ENCODE results near the gene TSHR. TPM values are rescaled to one million over a fixed set of nuclear protein-coding genes. Genes with fewer than 3 reads are reported as not detected.

Gene TSHR
- total RNA-seq, 1 experiment from 2014 or later: not detected

- TF ChIP-seq MYBL2 (CRISPR knock-in tag; IDR thresholded peaks at IDR 0.05): no peak
- no peak for TF ChIP-seq IRF2 (CRISPR knock-in tag; IDR thresholded peaks at IDR 0.05; ENCODE audit: borderline replicate concordance, low read depth)
- no peak for TF ChIP-seq SP1 (CRISPR knock-in tag; conservative IDR thresholded peaks at IDR 0.05)
- TF ChIP-seq NR1H2 (CRISPR knock-in tag; IDR thresholded peaks at IDR 0.05): no peak
- TF ChIP-seq, protein P1, sequence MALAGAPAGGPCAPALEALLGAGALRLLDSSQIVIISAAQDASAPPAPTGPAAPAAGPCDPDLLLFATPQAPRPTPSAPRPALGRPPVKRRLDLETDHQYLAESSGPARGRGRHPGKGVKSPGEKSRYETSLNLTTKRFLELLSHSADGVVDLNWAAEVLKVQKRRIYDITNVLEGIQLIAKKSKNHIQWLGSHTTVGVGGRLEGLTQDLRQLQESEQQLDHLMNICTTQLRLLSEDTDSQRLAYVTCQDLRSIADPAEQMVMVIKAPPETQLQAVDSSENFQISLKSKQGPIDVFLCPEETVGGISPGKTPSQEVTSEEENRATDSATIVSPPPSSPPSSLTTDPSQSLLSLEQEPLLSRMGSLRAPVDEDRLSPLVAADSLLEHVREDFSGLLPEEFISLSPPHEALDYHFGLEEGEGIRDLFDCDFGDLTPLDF (CRISPR knock-in tag; IDR thresholded peaks at IDR 0.05): no peak
- no peak for TF ChIP-seq ZNF317 (CRISPR knock-in tag; IDR thresholded peaks at IDR 0.05; ENCODE audit: borderline replicate concordance, low read depth)
- TF ChIP-seq AR (CRISPR knock-in tag; IDR thresholded peaks at IDR 0.05): no peak
These were observed 13.2 kb upstream of the TSHR start (continued) for GRCh38 chr14:80942191-80942600.

DNA sequence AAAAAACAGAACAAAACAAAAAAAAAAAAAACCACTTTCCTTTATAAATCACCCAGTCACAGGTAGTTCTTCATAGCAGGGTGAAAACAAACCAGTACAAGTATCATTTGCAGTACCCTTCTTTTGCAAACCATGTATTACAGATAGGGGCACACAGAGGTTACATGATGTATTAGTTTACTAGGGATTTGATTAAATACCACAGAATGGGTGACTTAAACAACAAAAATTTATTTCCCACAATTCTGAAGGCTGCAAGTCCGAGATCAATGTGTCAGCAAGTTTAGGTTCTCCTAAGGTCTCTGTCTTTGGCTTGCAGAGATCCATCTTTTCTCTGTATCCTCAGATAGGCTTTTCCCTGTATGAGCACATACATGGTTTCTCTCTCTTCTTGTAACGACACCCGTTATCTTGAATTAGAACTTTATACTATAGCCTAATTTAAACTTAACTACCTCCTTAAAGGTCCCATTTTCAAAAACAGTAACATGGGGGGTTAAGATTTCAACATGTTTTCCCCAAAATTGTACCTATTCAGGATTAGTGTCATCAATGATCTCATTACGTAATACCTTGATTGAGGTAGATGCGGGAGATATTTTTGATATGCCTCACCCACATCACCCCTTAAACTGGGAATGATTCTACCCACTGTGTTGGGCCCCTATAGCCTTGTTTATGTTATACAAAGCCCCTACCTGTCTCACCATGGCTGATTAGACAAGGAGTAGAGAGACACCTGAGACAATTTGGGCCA is 10.4 kb upstream of the TSHR start:
- CTCF ChIA-PET: no interaction called here
- DNase-seq (ENCODE audit: low spot score) (no peak), ATAC-seq (no peak)
- no peaks in the 10 kb centered on the region; the same call in 1 of the 2 replicates for H3K27me3 Mint-ChIP-seq (ENCODE audit: low read depth)
- TF ChIP-seq MYBL2 (CRISPR knock-in tag; IDR thresholded peaks at IDR 0.05) (no peak), ATF2 (CRISPR knock-in tag; IDR thresholded peaks at IDR 0.05; ENCODE audit: borderline replicate concordance, low read depth) (no peak), ZNF671 (CRISPR knock-in tag; IDR thresholded peaks at IDR 0.05) (no peak), SOX15 (CRISPR knock-in tag; IDR thresholded peaks at IDR 0.05) (no peak)
- TF ChIP-seq, protein P2, sequence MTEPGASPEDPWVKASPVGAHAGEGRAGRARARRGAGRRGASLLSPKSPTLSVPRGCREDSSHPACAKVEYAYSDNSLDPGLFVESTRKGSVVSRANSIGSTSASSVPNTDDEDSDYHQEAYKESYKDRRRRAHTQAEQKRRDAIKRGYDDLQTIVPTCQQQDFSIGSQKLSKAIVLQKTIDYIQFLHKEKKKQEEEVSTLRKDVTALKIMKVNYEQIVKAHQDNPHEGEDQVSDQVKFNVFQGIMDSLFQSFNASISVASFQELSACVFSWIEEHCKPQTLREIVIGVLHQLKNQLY (CRISPR knock-in tag; IDR thresholded peaks at IDR 0.05): no peak
- peaks cover 12% of the 10 kb centered on the region for H3K4me1 Mint-ChIP-seq
- H3K36me3 Mint-ChIP-seq: no peaks in the 10 kb centered on the region
- no peak overlapping the region for H3K4me3 Mint-ChIP-seq
- H3K27ac Mint-ChIP-seq: no peak overlapping the region
- POLR2A ChIA-PET: no interaction called here
- no peaks in the 10 kb centered on the region for H3K9me3 Mint-ChIP-seq

DNA sequence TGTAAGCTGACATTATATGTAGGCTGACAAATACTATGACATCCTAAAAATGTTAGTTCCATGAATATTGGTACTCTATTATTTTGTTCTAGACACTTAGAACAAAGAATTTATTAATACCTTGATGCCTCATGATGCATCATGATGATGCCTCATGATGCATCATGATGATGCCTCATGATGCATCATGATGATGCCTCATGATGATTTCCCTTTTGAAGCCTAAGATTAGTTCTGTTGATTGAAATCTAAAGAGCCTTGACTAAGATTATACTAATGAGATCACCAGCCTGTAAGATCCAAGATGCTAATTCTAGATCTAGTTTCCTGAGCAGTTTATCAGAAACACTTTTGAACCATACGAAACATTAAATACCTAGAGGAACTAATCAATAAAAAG is 9.2 kb upstream of the TSHR start:
- DNase-seq (ENCODE audit: low spot score) (no peak), ATAC-seq (no peak)
- ChIA-PET POLR2A (no interaction called here), CTCF (no interaction called here)
- Mint-ChIP-seq H3K9me3 (no peaks in the 10 kb centered on the region), H3K27ac (no peak overlapping the region), H3K4me3 (no peak overlapping the region), H3K4me1 (peaks cover 12% of the 10 kb centered on the region), H3K36me3 (no peaks in the 10 kb centered on the region), H3K27me3 (ENCODE audit: low read depth) (peaks cover 5% of the 10 kb centered on the region)
- no peak for TF ChIP-seq NFE2L1 (CRISPR knock-in tag; IDR thresholded peaks at IDR 0.05)

DNA sequence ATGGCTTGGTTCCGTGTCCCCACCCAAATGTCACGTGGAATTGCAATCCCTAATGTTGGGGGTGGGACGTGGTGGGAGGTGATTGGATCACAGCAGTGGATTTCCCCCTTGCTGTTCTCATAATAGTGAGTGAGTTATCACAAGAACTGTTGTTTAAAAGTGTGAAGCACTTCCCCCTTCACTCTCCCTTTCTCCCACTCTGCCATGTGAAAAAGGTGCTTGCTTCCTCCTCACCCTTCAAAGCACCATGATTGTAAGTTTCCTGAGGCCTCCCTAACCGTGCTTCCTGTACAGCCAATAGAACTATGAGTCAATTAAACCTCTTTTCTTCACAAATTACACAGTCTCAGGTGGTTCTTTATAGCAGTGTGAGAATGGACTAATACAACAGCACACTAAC is 8.6 kb upstream of the TSHR start:
- Mint-ChIP-seq H3K9me3 (no peaks in the 10 kb centered on the region), H3K4me3 (no peak overlapping the region), H3K36me3 (no peaks in the 10 kb centered on the region), H3K27ac (no peak overlapping the region), H3K27me3 (ENCODE audit: low read depth) (peaks cover 7% of the 10 kb centered on the region), H3K4me1 (peaks cover 12% of the 10 kb centered on the region)
- CTCF ChIA-PET: no interaction called here
- ATAC-seq: no peak
- POLR2A ChIA-PET: no interaction called here
- no peak for DNase-seq (ENCODE audit: low spot score)
- TF ChIP-seq, protein P3, sequence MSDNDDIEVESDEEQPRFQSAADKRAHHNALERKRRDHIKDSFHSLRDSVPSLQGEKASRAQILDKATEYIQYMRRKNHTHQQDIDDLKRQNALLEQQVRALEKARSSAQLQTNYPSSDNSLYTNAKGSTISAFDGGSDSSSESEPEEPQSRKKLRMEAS (CRISPR knock-in tag; IDR thresholded peaks at IDR 0.05): no peak
- no peak for TF ChIP-seq OVOL2 (CRISPR knock-in tag; IDR thresholded peaks at IDR 0.05; ENCODE audit: borderline replicate concordance)
- no peak for TF ChIP-seq KAT7 (CRISPR knock-in tag; IDR thresholded peaks at IDR 0.05; ENCODE audit: borderline replicate concordance)
- no peak for TF ChIP-seq TEAD1 (CRISPR knock-in tag; IDR thresholded peaks at IDR 0.05)
- no peak for TF ChIP-seq TEAD4 (CRISPR knock-in tag; IDR thresholded peaks at IDR 0.05)
- TF ChIP-seq MYBL2 (CRISPR knock-in tag; IDR thresholded peaks at IDR 0.05): no peak
- TF ChIP-seq RELA (CRISPR knock-in tag; IDR thresholded peaks at IDR 0.05; ENCODE audit: borderline replicate concordance): no peak
- TF ChIP-seq CREB1 (CRISPR knock-in tag; IDR thresholded peaks at IDR 0.05): no peak
- no peak for TF ChIP-seq ATF1 (CRISPR knock-in tag; IDR thresholded peaks at IDR 0.05)
- no peak for TF ChIP-seq TP53 (CRISPR knock-in tag; IDR thresholded peaks at IDR 0.05)
- no peak for TF ChIP-seq FOXP1 (CRISPR knock-in tag; IDR thresholded peaks at IDR 0.05; ENCODE audit: borderline replicate concordance)
- no peak for TF ChIP-seq ZNF396 (CRISPR knock-in tag; IDR thresholded peaks at IDR 0.05; ENCODE audit: borderline replicate concordance)
- no peak for TF ChIP-seq ETV6 (CRISPR knock-in tag; IDR thresholded peaks at IDR 0.05)
- TF ChIP-seq GTF2I (CRISPR knock-in tag; conservative IDR thresholded peaks at IDR 0.05): no peak
- TF ChIP-seq ELF4 (CRISPR knock-in tag; IDR thresholded peaks at IDR 0.05; ENCODE audit: low read depth): no peak
- TF ChIP-seq RORB (CRISPR knock-in tag; IDR thresholded peaks at IDR 0.05): no peak
